Measurements from ENCODE around the gene ABCG2.

ABCG2 gene

GRCh38 chr4:88077911-88078524, 80.4 kb downstream of the ABCG2 start:
- no peaks in the 10 kb centered on the region for H3K79me2 ChIP-seq (ENCODE audit: insufficient read depth, low read length)
- no peaks in the 10 kb centered on the region for H3F3A ChIP-seq (ENCODE audit: low read depth)
- H3K36me3 ChIP-seq (ENCODE audit: insufficient read depth, low read length), result peaks cover 28% of the 10 kb centered on the region; the same call in 1 of the 2 replicates
- H3K4me1 ChIP-seq (ENCODE audit: insufficient read depth, low read length, poor library complexity, severe bottlenecking), result no peaks in the 10 kb centered on the region
- TF ChIP-seq CTCF (conservative IDR thresholded peaks at IDR 0.05; ENCODE audit: low read length), result no peak
- no peak for TF ChIP-seq EZH2phosphoT487 (IDR thresholded peaks at IDR 0.05; ENCODE audit: borderline replicate concordance)
- H3K9ac ChIP-seq (ENCODE audit: low read depth, low read length, poor library complexity, severe bottlenecking), result no peak overlapping the region
- no peak overlapping the region for H2AFZ ChIP-seq (ENCODE audit: low read length)
- H3K4me3 ChIP-seq (ENCODE audit: low read length, poor library complexity, severe bottlenecking), result no peak overlapping the region
- no peaks in the 10 kb centered on the region for H3K9me2 ChIP-seq (replicated peaks; ENCODE audit: low read depth, low read length)
- no peaks in the 10 kb centered on the region for H3K27me3 ChIP-seq (ENCODE audit: insufficient read depth, low read length, poor library complexity, severe bottlenecking)
- no peaks in the 10 kb centered on the region for H4K20me1 ChIP-seq (ENCODE audit: insufficient read depth, low read length, poor library complexity, severe bottlenecking)
- no peak overlapping the region for H3K4me2 ChIP-seq (ENCODE audit: low read depth, low read length, poor library complexity, severe bottlenecking)
- no peaks in the 10 kb centered on the region for H3K9me3 ChIP-seq (ENCODE audit: insufficient read depth, low read depth, low read length)

GRCh38 chr4:88075336-88075735, 83.1 kb downstream of the ABCG2 start:
- Histone ChIP-seq H3K27me3 (ENCODE audit: insufficient read depth, low read length, poor library complexity, severe bottlenecking) (no peaks in the 10 kb centered on the region), H3K9me2 (replicated peaks; ENCODE audit: low read depth, low read length) (no peaks in the 10 kb centered on the region), H3K4me1 (ENCODE audit: insufficient read depth, low read length, poor library complexity, severe bottlenecking) (no peaks in the 10 kb centered on the region), H3F3A (ENCODE audit: low read depth) (no peaks in the 10 kb centered on the region), H4K20me1 (ENCODE audit: insufficient read depth, low read length, poor library complexity, severe bottlenecking) (no peaks in the 10 kb centered on the region), H3K4me2 (ENCODE audit: low read depth, low read length, poor library complexity, severe bottlenecking) (no peak overlapping the region), H3K36me3 (ENCODE audit: insufficient read depth, low read length) (peaks cover 53% of the 10 kb centered on the region), H3K79me2 (ENCODE audit: insufficient read depth, low read length) (no peaks in the 10 kb centered on the region), H3K9ac (ENCODE audit: low read depth, low read length, poor library complexity, severe bottlenecking) (no peak overlapping the region), H3K4me3 (ENCODE audit: low read length, poor library complexity, severe bottlenecking) (no peak overlapping the region), H3K9me3 (ENCODE audit: insufficient read depth, low read depth, low read length) (peaks cover 6% of the 10 kb centered on the region; the same call in 1 of the 2 replicates), H2AFZ (ENCODE audit: low read length) (no peak overlapping the region)
- TF ChIP-seq CTCF (conservative IDR thresholded peaks at IDR 0.05; ENCODE audit: low read length) (no peak), EZH2phosphoT487 (IDR thresholded peaks at IDR 0.05; ENCODE audit: borderline replicate concordance) (no peak)

GRCh38 chr4:88070031-88070430, 88.4 kb downstream of the ABCG2 start:
- no peak overlapping the region for H3K9ac ChIP-seq (ENCODE audit: low read depth, low read length, poor library complexity, severe bottlenecking)
- H3K79me2 ChIP-seq (ENCODE audit: insufficient read depth, low read length), result no peaks in the 10 kb centered on the region
- H4K20me1 ChIP-seq (ENCODE audit: insufficient read depth, low read length, poor library complexity, severe bottlenecking), result no peaks in the 10 kb centered on the region
- no peak overlapping the region for H3K4me3 ChIP-seq (ENCODE audit: low read length, poor library complexity, severe bottlenecking)
- H3K9me3 ChIP-seq (ENCODE audit: insufficient read depth, low read depth, low read length), result peaks cover 14% of the 10 kb centered on the region; the same call in 1 of the 2 replicates
- no peaks in the 10 kb centered on the region for H3F3A ChIP-seq (ENCODE audit: low read depth)
- H3K4me1 ChIP-seq (ENCODE audit: insufficient read depth, low read length, poor library complexity, severe bottlenecking), result no peaks in the 10 kb centered on the region
- peaks cover 69% of the 10 kb centered on the region for H3K36me3 ChIP-seq (ENCODE audit: insufficient read depth, low read length)
- H3K9me2 ChIP-seq (replicated peaks; ENCODE audit: low read depth, low read length), result no peaks in the 10 kb centered on the region
- no peak overlapping the region for H3K4me2 ChIP-seq (ENCODE audit: low read depth, low read length, poor library complexity, severe bottlenecking)
- H2AFZ ChIP-seq (ENCODE audit: low read length), result no peak overlapping the region
- H3K27me3 ChIP-seq (ENCODE audit: insufficient read depth, low read length, poor library complexity, severe bottlenecking), result no peaks in the 10 kb centered on the region
- TF ChIP-seq EZH2phosphoT487 (IDR thresholded peaks at IDR 0.05; ENCODE audit: borderline replicate concordance) (no peak), CTCF (conservative IDR thresholded peaks at IDR 0.05; ENCODE audit: low read length) (no peak)

All from Loucy (cell line).